C4-2B (cell line): ENCODE measurements around the gene WDR18.

Source experiments
- H3K27ac ChIP-seq: fragments of 450-650 bp; 2 replicates; pipeline ENCODE4 v1.5.1; 2017
- CTCF ChIP-seq: fragments of 450-650 bp; conservative IDR thresholded peaks from 2 replicates; pipeline ENCODE4 v1.5.1; 2017; ENCODE audit warnings: mild to moderate bottlenecking
- ZFX ChIP-seq: fragments of 450-650 bp; IDR thresholded peaks from 2 replicates; pipeline ENCODE4 v1.6.1; 2017

WDR18 gene

DNA sequence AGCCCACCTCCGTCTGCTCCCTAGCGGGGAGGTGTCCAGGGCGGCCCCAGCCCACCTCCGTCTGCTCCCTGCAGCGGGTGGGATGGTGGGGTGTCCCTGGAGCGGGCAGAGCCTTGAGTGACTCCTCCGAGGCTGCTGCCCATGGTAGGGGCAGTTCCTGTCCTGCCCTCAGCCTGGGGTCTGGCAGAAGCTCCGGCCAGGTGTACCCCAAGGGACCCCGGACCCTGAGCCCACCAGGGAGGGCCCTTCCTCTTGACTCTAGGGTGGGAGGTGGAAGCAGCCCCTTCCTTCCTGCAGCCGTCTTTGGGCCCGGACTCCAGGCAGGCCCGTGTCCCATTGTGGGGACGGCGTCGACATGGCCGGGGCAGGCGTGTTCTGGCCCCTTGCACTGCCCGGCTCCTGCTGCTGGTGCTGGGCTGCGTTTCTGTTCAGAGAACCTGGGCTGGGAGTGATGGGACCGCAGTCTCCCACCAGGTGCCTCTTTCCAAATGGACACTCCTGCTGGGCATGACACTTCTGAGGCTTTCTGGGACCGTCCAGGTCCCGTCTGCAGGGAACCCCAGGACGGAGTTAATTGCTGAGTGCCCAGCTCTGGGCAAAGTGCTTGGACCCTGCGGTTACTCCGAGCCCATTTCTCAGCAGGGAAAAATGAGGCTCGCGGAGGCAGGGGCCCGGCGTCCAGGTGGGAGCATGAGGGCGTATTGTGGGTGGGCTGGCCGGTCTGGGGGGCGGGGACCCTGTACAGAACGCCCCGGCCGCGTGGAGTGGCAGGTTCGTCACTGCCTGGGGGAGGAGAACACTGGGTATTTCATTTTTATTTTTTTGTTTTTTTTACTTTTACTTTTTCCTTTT lies 38.5 kb upstream of the WDR18 start:
- no peak for TF ChIP-seq CTCF
- no peak for TF ChIP-seq ZFX

DNA sequence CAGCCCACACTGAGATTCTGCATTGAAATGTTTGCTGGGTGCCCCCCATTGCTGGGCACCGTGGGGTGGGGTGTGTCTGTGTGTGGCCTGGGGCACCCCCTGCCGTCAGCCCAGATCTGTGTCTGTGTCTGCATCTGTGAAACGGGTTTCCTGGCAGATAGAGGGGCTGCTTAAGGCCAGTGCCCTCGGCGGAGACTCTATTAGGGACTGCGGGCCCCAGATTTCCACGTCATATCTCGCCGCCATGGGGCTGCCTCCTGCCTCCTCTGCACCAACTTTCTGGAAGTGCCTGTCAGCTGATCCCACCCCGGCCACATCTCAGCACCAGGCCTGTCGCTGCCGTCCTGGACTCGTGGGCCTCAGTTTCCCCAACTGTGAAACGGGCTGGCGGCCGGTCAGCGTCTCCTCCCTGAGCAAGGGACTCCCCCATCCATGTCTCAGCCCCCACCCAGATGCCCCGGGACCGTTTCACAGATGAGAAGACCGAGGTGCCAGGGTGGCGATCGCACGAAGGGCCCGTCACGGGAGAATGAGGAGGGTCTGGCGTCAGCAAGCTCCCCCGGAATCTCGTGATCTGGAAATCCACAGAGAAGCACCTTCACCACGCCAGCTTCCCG lies 36.9 kb upstream of the WDR18 start:
- TF ChIP-seq ZFX (no peak), CTCF (no peak)
- H3K27ac ChIP-seq, result no peak overlapping the region

More for the DNA sequence above, 38.5 kb upstream of the WDR18 start:
- no peak overlapping the region for H3K27ac ChIP-seq

DNA sequence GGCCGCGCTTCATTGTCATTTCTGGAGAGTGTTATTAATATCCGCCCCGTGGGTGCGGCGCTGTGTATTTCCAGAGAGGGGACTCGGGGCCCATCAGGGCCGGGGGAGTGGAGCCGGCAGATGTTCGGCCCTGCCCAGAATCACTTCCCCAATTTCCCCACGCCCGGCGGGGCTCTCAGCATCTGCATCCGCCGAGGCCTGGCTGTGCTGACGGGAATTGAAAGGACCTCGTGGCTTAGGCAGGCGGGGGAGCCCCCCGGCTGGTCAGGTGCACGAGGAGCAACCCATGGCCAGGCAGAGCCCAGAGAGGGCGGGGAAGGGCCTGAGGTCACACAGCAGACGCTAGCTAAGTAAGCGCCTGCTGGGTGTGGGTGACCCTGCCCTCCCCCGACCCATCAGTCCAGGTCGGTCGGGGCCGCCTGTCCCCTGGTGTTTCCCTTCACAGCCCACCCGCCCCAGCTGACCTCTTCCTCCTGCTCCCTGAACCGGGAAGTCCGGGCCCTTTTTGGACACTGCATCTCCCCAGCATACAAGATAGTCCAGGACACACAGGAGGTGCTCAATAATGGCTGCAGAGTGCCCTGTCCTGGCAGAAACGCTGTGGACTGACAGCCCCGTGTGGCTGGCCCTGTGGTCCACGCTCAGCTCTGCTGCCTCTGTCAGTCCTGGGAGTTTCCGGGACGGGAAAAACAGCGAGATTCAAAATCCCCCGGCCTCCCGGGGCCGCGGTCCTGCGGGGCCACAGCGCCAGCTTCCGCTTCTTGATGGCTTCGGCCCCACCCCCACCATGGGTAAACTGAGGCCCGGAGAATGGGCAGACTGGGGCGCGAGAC lies 36.2 kb upstream of the WDR18 start:
- TF ChIP-seq ZFX, result no peak
- TF ChIP-seq CTCF, result no peak
- H3K27ac ChIP-seq, result no peak overlapping the region

GRCh38 chr19:948842-949496 lies 35.2 kb upstream of the WDR18 start:
- no peak for TF ChIP-seq ZFX
- no peak for TF ChIP-seq CTCF
- no peak overlapping the region for H3K27ac ChIP-seq

DNA sequence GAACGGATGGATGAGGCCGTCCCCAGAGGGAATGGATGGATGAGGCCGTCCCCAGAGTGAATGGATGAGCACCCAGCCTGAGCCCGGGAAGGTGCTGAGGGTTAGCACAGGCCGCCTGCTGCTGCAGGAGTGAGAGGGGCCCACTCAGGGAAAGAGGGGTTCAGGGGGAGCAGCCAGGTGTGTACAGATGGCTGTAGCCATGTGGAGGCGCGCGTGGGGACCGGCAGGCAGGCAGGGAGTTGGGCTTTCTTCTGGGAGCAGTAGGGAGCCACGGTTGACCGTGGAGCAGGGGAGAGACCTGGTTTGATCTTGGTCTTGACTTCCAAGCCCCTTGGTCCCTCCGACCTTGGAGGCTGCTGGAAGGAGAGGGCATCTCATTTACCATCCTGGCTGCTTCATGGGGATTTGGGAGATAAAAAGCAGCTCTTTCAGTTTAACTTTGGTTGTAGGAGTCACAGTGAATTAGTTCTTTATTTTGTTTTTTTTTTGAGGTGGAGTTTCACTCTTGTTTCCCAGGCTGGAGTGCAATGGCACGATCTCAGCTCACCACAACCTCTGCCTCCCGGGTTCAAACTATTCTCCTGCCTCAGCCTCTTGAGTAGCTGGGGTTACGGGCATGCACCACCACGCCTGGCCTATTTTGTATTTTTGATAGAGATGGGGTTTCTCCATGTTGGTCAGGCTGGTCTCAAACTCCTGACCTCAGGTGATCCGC lies 33.6 kb upstream of the WDR18 start:
- TF ChIP-seq ZFX (no peak), CTCF (no peak)
- no peak overlapping the region for H3K27ac ChIP-seq

DNA sequence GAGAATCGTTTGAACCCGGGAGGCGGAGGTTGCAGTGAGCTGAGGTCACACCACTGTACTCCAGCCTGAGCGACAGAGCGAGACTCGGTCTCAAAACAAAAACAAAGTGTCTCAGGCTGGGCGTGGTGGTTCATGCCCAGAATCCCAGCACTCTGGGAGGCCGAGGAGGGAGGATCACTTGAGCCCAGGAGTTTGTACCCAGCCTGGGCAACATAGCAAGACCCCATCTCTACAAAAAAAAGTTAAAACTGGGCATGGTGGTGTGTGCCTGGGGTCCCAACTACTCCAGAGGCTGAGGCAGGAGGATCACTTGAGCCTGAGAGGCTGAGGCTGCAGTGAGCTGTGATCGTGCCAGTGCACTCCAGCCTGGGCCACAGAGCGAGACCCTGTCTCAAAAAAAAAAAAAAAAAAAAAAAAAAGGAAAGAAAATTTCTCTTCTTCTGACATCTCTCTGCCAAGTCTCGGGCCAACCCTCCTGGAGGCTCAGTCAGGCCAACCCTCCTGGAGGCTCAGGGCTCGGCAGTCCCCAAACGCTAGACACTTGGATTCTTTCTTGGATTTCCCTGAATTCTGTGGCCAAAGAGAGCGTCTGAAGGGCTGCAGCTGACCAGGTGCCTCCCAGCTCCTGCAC lies 32.0 kb upstream of the WDR18 start:
- no peak for TF ChIP-seq ZFX
- TF ChIP-seq CTCF, result no peak
- H3K27ac ChIP-seq, result peak overlapping the region; percentile 83
